Activated T-cell treated with anti-CD3 and anti-CD28 coated beads, Interleukin-2, amount 50 U/mL, for 1 hour (primary cell): Measurements from ENCODE around the gene DST.

Experiments used
- DNase-seq: peaks from one replicate; pipeline ENCODE4 v3.0.0-alpha.2; 2020

DST gene

GRCh38 chr6:56430629-56431600 lies 211.8 kb downstream of the DST start:
- no peak for DNase-seq

GRCh38 chr6:56424542-56425083 lies 218.1 kb downstream of the DST start:
- DNase-seq = no peak

GRCh38 chr6:56424064-56424463 lies 218.6 kb downstream of the DST start:
- DNase-seq = no peak

- no peak for DNase-seq
These were observed 222.4 kb downstream of the DST start for GRCh38 chr6:56420296-56420695.

GRCh38 chr6:56419191-56419590 lies 223.5 kb downstream of the DST start:
- no peak for DNase-seq

GRCh38 chr6:56417823-56418222 lies 224.9 kb downstream of the DST start:
- no peak for DNase-seq

- DNase-seq = no peak
These were observed 226.4 kb downstream of the DST start for GRCh38 chr6:56416247-56416646.

GRCh38 chr6:56408976-56409375 lies 233.7 kb downstream of the DST start:
- no peak for DNase-seq
